Fibroblast of lung (primary cell): ENCODE measurements around the gene IL1RAPL2. TPM values are rescaled to one million over a fixed set of nuclear protein-coding genes. Genes with fewer than 3 reads are reported as not detected.

Source experiments
- DNase-seq, 2 donors: peaks; one replicate each; pipeline versions ENCODE4 v3.0.0 to v3.0.0-alpha.2; 2010; ENCODE audit warnings: low read depth in 2 of 2
- H2AFZ ChIP-seq: 2 replicates; pipeline ENCODE4 v1.5.1; 2012; ENCODE audit warnings: low read length, control low read depth, inconsistent platforms
- H3K27ac ChIP-seq: 2 replicates; pipeline ENCODE4 v1.5.1; 2011; ENCODE audit warnings: low read length, control low read depth; ENCODE audit not compliant: insufficient read depth
- H3K27me3 ChIP-seq: 2 replicates; pipeline ENCODE4 v1.5.1; 2011; ENCODE audit warnings: mild to moderate bottlenecking, low read length; ENCODE audit not compliant: control insufficient read depth, insufficient read depth
- H3K36me3 ChIP-seq: 2 replicates; pipeline ENCODE4 v1.5.1; 2011; ENCODE audit warnings: low read length; ENCODE audit not compliant: control insufficient read depth, insufficient read depth
- H3K4me1 ChIP-seq: 2 replicates; pipeline ENCODE4 v1.5.1; 2011; ENCODE audit warnings: low read length; ENCODE audit not compliant: control insufficient read depth, insufficient read depth; ENCODE audit errors: extremely low read depth
- H3K4me2 ChIP-seq: 2 replicates; pipeline ENCODE4 v1.5.1; 2011; ENCODE audit warnings: low read length, control low read depth; ENCODE audit not compliant: insufficient read depth; ENCODE audit errors: extremely low read depth
- H3K4me3 ChIP-seq, 4 experiments: fragments of 200-600 bp in 1 of 4; sonication (generic) in 1 of 4; replicated peaks in 1 of 4; 2 replicates each; pipeline ENCODE4 v1.5.1; 2011 to 2016; ENCODE audit warnings: low read length in 4 of 4, low read depth in 3 of 4, mild to moderate bottlenecking in 3 of 4, control low read depth in 2 of 4, inconsistent platforms in 1 of 4, mixed read lengths in 1 of 4; ENCODE audit not compliant: insufficient read depth in 1 of 4; ENCODE audit errors: control extremely low read depth in 1 of 4
- H3K79me2 ChIP-seq: 2 replicates; pipeline ENCODE4 v1.5.1; 2012; ENCODE audit warnings: mild to moderate bottlenecking, low read length, inconsistent platforms; ENCODE audit not compliant: control insufficient read depth, insufficient read depth
- H3K9ac ChIP-seq: 2 replicates; pipeline ENCODE4 v1.5.1; 2011; ENCODE audit warnings: mild to moderate bottlenecking, low read length, control low read depth; ENCODE audit not compliant: insufficient read depth
- H3K9me3 ChIP-seq: 2 replicates; pipeline ENCODE4 v1.5.1; 2012; ENCODE audit warnings: low read depth, low read length; ENCODE audit not compliant: control insufficient read depth, insufficient read depth
- H4K20me1 ChIP-seq: 2 replicates; pipeline ENCODE4 v1.5.1; 2011; ENCODE audit warnings: low read length; ENCODE audit not compliant: control insufficient read depth, insufficient read depth; ENCODE audit errors: extremely low read depth
- EZH2 ChIP-seq: IDR thresholded peaks from 2 replicates; pipeline ENCODE4 v1.5.1; 2012; ENCODE audit warnings: low read length, control low read depth, mild to moderate bottlenecking; ENCODE audit errors: missing control alignments
- polyA plus RNA-seq, 2 donors: library from polyadenylated mRNA; depleted of rRNA in 1 of 2; stranded (reverse) in 1 of 2; unstranded in 1 of 2; fragments of >200 nt; gene quantifications; 2 replicates each; pipeline ENCODE4 v1.2.1, GENCODE V29; 2011 to 2012; ENCODE audit warnings: missing spikeins in 1 of 2
- total RNA-seq: library from RNA; depleted of rRNA; stranded (reverse); fragments of >200 nt; gene quantifications from 2 replicates; pipeline ENCODE4 v1.2.1, GENCODE V29; 2014
- TF ChIP-seq, protein P1 (sequence below), 2 donors: IDR thresholded peaks in 1 of 2; conservative IDR thresholded peaks in 1 of 2; 1 replicate in 1 of 2; 2 replicates in 1 of 2; pipeline ENCODE4 v1.5.1; 2011 to 2012; ENCODE audit warnings: low read length in 2 of 2, control low read depth in 1 of 2, inconsistent platforms in 1 of 2, low read depth in 1 of 2, mild to moderate bottlenecking in 1 of 2

IL1RAPL2 gene
- total and polyA plus RNA-seq, 2 donors (not counting 1 experiment from before 2014, with no cell fraction given) = 0.22 TPM; not detected in 1

DNA sequence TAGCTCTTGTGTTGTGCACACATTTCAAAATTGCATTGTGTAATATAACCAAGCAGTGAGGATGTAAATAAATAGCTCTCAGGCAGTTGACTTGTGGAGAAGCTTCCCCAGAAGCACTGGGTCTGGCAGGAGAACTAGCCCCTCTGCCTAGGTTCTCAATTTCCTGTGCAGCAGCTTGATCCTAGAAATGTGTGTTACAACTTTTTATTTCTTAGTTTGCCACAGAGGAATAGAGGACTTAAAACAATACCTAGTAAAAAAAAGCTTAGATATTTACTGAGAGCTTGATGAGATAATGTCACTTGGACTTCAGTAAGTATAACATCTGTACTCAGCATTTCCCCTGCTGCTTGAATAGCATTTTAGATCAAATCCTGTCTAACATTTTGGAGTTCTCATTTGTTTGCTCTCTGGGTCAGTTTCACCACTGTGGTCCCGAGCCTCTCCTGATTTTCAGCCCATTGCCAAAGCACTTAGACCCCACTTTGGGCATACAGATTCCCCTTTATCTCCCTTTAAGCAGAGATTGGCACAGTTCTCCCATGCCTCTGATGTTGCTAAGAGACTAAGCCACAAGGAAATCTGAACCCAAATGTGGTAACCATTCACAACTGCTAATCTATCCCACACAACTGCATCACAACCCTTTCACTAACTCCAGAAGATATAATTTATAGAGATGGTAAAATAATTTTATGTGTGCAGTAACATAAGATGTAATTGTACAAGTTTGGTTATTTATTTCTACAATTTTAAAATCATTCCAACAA is 1158.2 kb downstream of the IL1RAPL2 start:
- H3K9me3 ChIP-seq = no peaks in the 10 kb centered on the region
- H2AFZ ChIP-seq = no peak overlapping the region
- DNase-seq = no peak
- no peaks in the 10 kb centered on the region for H3K4me1 ChIP-seq
- TF ChIP-seq EZH2 = no peak
- TF ChIP-seq, protein P1, sequence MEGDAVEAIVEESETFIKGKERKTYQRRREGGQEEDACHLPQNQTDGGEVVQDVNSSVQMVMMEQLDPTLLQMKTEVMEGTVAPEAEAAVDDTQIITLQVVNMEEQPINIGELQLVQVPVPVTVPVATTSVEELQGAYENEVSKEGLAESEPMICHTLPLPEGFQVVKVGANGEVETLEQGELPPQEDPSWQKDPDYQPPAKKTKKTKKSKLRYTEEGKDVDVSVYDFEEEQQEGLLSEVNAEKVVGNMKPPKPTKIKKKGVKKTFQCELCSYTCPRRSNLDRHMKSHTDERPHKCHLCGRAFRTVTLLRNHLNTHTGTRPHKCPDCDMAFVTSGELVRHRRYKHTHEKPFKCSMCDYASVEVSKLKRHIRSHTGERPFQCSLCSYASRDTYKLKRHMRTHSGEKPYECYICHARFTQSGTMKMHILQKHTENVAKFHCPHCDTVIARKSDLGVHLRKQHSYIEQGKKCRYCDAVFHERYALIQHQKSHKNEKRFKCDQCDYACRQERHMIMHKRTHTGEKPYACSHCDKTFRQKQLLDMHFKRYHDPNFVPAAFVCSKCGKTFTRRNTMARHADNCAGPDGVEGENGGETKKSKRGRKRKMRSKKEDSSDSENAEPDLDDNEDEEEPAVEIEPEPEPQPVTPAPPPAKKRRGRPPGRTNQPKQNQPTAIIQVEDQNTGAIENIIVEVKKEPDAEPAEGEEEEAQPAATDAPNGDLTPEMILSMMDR (conservative IDR thresholded peaks at IDR 0.05 in 1 of 2, IDR thresholded peaks at IDR 0.05 in 1 of 2; ENCODE audit: low read depth in 1 of 2, low read length in 2 of 2) = no peak
- H3K9ac ChIP-seq = no peak overlapping the region
- H3K4me2 ChIP-seq = no peak overlapping the region
- no peaks in the 10 kb centered on the region for H3K36me3 ChIP-seq
- H3K27ac ChIP-seq = no peak overlapping the region
- no peaks in the 10 kb centered on the region for H3K27me3 ChIP-seq
- H3K4me3 ChIP-seq = no peak overlapping the region
- H4K20me1 ChIP-seq = no peaks in the 10 kb centered on the region
- no peaks in the 10 kb centered on the region for H3K79me2 ChIP-seq

DNA sequence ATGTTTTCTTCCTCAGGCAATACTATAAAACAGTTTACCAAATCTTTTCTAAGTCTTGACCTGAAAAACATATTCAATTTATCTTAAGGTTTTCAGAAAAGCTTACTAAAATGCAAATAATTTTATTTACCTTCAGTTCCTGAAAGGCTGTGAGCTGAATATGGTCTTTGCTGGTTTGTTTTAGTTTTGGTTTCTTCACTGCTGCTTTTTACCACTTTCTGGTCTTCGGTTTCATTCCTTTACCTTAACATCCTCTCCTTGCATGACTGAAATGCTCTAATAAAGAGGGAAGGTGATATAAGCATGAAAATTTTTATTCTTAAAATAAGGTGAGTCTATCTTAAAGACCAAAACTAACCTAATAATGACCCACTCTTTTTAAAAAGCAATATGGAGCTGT is 1159.2 kb downstream of the IL1RAPL2 start:
- Histone ChIP-seq H3K27me3 (no peaks in the 10 kb centered on the region), H3K79me2 (no peaks in the 10 kb centered on the region), H3K27ac (no peak overlapping the region), H3K4me2 (no peak overlapping the region), H4K20me1 (no peaks in the 10 kb centered on the region), H3K9ac (no peak overlapping the region), H3K4me1 (no peaks in the 10 kb centered on the region), H3K4me3 (no peak overlapping the region), H3K9me3 (no peaks in the 10 kb centered on the region), H2AFZ (no peak overlapping the region), H3K36me3 (no peaks in the 10 kb centered on the region)
- TF ChIP-seq EZH2 = no peak
- TF ChIP-seq, protein P1 (conservative IDR thresholded peaks at IDR 0.05 in 1 of 2, IDR thresholded peaks at IDR 0.05 in 1 of 2; ENCODE audit: low read depth in 1 of 2, low read length in 2 of 2) = no peak
- no peak for DNase-seq

- H4K20me1 ChIP-seq = no peaks in the 10 kb centered on the region
- no peaks in the 10 kb centered on the region for H3K27me3 ChIP-seq
- no peak overlapping the region for H3K4me3 ChIP-seq
- H3K4me2 ChIP-seq = no peak overlapping the region
- no peak for TF ChIP-seq EZH2
- H3K4me1 ChIP-seq = no peaks in the 10 kb centered on the region
- H3K36me3 ChIP-seq = no peaks in the 10 kb centered on the region
- no peaks in the 10 kb centered on the region for H3K9me3 ChIP-seq
- no peak overlapping the region for H3K27ac ChIP-seq
- H3K9ac ChIP-seq = no peak overlapping the region
- no peak for DNase-seq
- no peak overlapping the region for H2AFZ ChIP-seq
- H3K79me2 ChIP-seq = no peaks in the 10 kb centered on the region
These were observed 1172.2 kb downstream of the IL1RAPL2 start for GRCh38 chrX:105738162-105738561.
